ENCODE measurements around the gene FSTL4.

FSTL4 gene

DNA sequence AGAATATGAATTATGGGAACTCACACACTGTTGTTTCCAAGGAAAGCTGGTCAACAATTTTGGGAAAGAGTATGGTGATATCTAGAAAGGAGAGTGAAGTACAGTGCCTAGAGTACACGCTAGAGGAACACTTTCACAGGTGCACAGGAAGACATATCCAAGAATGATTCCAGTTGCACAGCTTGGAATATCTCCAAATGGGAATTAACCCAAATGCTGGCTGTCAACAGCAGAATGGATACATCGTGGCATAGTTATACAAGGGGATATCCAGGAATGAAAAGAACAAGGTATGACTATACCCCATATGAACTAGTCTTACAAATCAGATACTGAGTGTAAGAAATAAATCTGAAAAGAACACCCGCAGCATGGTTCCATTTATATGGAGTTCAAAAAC is 231.3 kb downstream of the FSTL4 start:
- TF ChIP-seq, protein P1, sequence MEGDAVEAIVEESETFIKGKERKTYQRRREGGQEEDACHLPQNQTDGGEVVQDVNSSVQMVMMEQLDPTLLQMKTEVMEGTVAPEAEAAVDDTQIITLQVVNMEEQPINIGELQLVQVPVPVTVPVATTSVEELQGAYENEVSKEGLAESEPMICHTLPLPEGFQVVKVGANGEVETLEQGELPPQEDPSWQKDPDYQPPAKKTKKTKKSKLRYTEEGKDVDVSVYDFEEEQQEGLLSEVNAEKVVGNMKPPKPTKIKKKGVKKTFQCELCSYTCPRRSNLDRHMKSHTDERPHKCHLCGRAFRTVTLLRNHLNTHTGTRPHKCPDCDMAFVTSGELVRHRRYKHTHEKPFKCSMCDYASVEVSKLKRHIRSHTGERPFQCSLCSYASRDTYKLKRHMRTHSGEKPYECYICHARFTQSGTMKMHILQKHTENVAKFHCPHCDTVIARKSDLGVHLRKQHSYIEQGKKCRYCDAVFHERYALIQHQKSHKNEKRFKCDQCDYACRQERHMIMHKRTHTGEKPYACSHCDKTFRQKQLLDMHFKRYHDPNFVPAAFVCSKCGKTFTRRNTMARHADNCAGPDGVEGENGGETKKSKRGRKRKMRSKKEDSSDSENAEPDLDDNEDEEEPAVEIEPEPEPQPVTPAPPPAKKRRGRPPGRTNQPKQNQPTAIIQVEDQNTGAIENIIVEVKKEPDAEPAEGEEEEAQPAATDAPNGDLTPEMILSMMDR (IDR thresholded peaks at IDR 0.05; ENCODE audit: borderline replicate concordance, control extremely low read depth, extremely low read depth, insufficient read depth, missing control alignments): no peak
- in situ Hi-C loops (cut with MboI; ENCODE audit: low sequenced_read_pairs, unreplicated experiment): no loop called here
- no peak for DNase-seq (ENCODE audit: low spot score)

DNA sequence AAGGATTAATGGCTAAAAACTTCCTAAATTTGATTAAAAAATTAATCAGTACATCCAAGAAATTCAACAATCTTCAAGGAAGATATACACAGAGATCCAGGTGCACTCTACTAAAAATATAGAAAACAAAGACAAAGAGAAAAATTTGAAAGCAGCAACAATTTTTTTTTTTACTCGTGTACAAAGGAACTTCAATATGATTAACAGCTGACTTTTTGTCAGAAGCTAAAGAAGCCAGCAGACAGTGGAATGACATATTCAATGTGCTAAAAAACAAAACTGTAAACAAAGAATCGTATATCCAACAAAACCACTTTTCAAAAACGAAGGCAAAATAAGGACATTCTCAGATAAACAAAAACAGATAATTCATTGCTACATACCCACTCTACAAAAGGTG is 234.6 kb downstream of the FSTL4 start:
- TF ChIP-seq, protein P1 (IDR thresholded peaks at IDR 0.05; ENCODE audit: borderline replicate concordance, control extremely low read depth, extremely low read depth, insufficient read depth, missing control alignments): no peak
- in situ Hi-C loops (cut with MboI; ENCODE audit: low sequenced_read_pairs, unreplicated experiment): no loop called here
- DNase-seq (ENCODE audit: low spot score): no peak

DNA sequence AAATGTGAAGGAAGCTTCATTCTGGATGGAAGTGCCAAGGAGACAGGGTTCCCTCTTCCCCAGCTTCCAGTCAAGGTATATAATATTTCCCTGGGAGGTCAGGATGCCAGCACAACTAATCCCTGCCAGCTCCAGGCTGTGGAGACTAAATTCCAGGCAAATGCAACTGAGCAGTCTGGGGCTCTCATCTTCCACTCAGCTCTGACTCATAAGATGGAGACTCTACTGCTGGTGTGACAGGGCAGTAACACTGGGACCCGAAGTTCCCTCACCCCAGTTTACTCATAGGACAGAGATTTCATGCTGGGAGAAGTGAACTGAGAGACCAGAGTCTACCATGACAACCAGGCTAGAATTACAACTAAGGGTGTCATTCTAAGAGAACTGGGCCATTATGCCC is 235.4 kb downstream of the FSTL4 start:
- in situ Hi-C loops (cut with MboI; ENCODE audit: low sequenced_read_pairs, unreplicated experiment): no loop called here
- no peak for DNase-seq (ENCODE audit: low spot score)
- TF ChIP-seq, protein P1 (IDR thresholded peaks at IDR 0.05; ENCODE audit: borderline replicate concordance, control extremely low read depth, extremely low read depth, insufficient read depth, missing control alignments): no peak

DNA sequence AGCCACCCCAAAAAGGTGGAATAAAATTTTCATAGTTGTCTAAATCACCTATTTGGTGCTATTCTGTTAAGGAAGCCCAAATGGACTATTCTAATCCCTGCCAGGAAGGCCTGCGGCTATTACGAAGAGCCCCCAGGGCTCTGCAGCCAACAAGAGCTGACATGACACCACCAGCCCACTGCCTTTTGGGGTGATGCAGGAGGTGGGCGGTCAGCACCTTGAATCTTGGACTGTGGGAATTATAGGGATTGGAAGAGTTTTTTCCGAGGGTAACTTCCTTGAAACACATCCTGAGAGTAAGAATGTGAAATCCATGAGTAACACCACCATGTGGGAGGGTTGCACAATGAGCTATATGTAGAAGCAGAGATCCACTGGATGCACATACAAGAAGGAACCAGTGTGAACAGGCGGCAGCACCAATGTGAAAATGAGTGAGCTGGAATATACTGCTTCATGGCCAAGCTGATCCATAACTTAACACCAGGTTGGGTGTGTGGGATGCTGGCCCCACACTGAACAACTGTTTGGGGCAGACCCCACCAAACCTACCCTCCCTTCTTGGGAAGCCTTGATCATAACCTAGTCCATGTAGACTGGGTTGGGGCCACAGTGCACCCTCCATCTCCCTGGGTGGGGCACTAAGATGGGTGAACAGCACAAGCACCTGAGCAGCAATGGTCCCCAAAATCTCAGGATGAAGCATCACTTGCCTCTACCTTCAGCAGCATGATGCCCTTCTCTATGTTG is 239.0 kb downstream of the FSTL4 start:
- DNase-seq (ENCODE audit: low spot score): no peak
- in situ Hi-C loops (cut with MboI; ENCODE audit: low sequenced_read_pairs, unreplicated experiment): no loop called here
- TF ChIP-seq, protein P1 (IDR thresholded peaks at IDR 0.05; ENCODE audit: borderline replicate concordance, control extremely low read depth, extremely low read depth, insufficient read depth, missing control alignments): no peak

DNA sequence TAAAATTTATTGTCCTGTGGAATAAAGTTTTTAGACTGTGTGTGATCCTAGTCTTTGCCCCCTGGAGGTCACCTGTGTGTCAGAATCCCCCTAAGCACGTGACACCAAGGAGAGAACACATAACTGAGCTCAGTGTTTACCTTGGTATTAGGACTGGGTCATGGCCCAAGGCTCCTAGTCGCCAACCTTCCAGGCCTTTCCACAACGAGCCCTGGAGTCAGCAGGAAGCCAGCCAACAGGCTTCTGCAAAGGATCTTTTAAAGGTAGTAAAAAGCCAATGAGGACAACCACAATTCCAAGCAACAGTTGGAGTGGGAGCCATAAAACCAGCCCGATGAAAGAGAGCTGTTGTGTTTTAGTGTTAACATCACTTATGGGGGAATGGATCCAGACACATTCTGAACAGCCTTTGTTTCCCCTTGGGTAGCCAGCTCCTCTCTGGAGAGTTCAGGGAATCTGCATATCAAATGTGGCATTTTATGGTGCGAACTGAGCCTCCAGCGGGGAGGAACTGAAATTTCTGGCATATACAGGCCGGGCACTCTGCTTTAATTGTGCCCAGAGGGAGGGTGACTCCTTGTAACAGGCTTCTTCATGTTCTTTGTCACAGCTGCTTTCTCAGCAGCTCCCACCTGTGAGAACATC is 239.9 kb downstream of the FSTL4 start:
- TF ChIP-seq, protein P1 (IDR thresholded peaks at IDR 0.05; ENCODE audit: borderline replicate concordance, control extremely low read depth, extremely low read depth, insufficient read depth, missing control alignments): no peak
- in situ Hi-C loops (cut with MboI; ENCODE audit: low sequenced_read_pairs, unreplicated experiment): no loop called here
- no peak for DNase-seq (ENCODE audit: low spot score)

DNA sequence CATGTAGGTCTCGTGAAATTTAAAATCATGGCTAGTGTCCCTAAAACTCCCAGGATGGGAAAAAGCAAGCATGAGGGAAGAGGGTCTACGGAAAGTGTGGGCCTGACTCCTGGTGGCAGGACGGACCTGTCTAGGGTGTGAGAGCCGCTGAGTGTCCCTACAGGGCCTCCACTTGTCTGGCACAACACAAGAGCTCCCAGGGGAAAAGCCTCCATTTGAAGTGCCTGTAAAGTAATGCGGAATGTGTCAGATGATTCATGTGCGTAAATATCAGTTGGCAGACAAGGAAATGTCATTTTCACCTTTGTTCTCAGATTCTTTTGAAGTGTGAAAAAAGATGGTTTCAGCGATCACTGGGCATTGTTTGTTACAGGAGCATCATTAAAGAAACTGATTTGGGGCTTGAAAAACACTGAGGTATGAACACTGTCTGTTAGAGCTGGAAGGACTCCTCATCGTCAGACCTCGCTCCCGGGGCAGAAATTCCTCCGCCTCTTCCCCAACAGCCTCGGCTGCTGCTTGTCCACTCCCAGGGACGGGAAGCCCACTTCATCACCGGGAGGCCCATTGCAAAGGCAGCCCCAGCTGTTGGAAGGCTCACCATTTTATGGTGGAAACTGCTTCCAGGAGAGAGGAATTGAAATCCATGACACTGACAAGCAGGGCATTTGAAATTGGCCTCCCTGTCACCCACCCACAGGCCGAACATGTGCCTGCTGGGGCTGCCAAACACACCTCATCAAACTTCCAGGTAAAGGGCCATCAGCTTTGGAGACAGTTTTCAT is 240.8 kb downstream of the FSTL4 start:
- DNase-seq (ENCODE audit: low spot score): no peak
- TF ChIP-seq, protein P1 (IDR thresholded peaks at IDR 0.05; ENCODE audit: borderline replicate concordance, control extremely low read depth, extremely low read depth, insufficient read depth, missing control alignments): no peak
- in situ Hi-C loops (cut with MboI; ENCODE audit: low sequenced_read_pairs, unreplicated experiment): no loop called here

Data from GM13976 (cell line).